ENCODE data around the gene LASP1.
A peak's percentile ranks its signal among the peaks of the same experiment; 100 is the strongest.

- TF ChIP-seq SIN3A (IDR thresholded peaks at IDR 0.05; ENCODE audit: borderline replicate concordance, low read depth, low read length) (no peak), GATA2 (CRISPR knock-in tag; IDR thresholded peaks at IDR 0.05) (no peak), TAF1 (IDR thresholded peaks at IDR 0.05; ENCODE audit: borderline replicate concordance, low read depth, low read length) (no peak), CTCF (IDR thresholded peaks at IDR 0.05) (no peak), YY1 (IDR thresholded peaks at IDR 0.05; ENCODE audit: low read depth) (no peak), IRF3 (IDR thresholded peaks at IDR 0.05; ENCODE audit: low read depth, low read length) (no peak), MXI1 (IDR thresholded peaks at IDR 0.05; ENCODE audit: low read depth, low read length) (no peak), RAD21 (IDR thresholded peaks at IDR 0.05; ENCODE audit: low read length) (no peak), NFIC (IDR thresholded peaks at IDR 0.05; ENCODE audit: borderline replicate concordance) (peak; percentile 76)
- TF ChIP-seq, protein P1, sequence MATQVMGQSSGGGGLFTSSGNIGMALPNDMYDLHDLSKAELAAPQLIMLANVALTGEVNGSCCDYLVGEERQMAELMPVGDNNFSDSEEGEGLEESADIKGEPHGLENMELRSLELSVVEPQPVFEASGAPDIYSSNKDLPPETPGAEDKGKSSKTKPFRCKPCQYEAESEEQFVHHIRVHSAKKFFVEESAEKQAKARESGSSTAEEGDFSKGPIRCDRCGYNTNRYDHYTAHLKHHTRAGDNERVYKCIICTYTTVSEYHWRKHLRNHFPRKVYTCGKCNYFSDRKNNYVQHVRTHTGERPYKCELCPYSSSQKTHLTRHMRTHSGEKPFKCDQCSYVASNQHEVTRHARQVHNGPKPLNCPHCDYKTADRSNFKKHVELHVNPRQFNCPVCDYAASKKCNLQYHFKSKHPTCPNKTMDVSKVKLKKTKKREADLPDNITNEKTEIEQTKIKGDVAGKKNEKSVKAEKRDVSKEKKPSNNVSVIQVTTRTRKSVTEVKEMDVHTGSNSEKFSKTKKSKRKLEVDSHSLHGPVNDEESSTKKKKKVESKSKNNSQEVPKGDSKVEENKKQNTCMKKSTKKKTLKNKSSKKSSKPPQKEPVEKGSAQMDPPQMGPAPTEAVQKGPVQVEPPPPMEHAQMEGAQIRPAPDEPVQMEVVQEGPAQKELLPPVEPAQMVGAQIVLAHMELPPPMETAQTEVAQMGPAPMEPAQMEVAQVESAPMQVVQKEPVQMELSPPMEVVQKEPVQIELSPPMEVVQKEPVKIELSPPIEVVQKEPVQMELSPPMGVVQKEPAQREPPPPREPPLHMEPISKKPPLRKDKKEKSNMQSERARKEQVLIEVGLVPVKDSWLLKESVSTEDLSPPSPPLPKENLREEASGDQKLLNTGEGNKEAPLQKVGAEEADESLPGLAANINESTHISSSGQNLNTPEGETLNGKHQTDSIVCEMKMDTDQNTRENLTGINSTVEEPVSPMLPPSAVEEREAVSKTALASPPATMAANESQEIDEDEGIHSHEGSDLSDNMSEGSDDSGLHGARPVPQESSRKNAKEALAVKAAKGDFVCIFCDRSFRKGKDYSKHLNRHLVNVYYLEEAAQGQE (IDR thresholded peaks at IDR 0.05; ENCODE audit: low read depth, low read length), result no peak
- TF ChIP-seq, protein P2, sequence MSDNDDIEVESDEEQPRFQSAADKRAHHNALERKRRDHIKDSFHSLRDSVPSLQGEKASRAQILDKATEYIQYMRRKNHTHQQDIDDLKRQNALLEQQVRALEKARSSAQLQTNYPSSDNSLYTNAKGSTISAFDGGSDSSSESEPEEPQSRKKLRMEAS (IDR thresholded peaks at IDR 0.05; ENCODE audit: low read depth), result peak; percentile 45; the same call in 1 of the 2 replicates
- TF ChIP-seq, protein P3, sequence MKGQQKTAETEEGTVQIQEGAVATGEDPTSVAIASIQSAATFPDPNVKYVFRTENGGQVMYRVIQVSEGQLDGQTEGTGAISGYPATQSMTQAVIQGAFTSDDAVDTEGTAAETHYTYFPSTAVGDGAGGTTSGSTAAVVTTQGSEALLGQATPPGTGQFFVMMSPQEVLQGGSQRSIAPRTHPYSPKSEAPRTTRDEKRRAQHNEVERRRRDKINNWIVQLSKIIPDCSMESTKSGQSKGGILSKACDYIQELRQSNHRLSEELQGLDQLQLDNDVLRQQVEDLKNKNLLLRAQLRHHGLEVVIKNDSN (IDR thresholded peaks at IDR 0.05; ENCODE audit: borderline replicate concordance, low read depth), result no peak
Measured at GRCh38 chr17:38879878-38880665, 10.2 kb downstream of the LASP1 start.

All from SK-N-SH (cell line).